ENCODE data around the gene CEP131. TPM values are rescaled to one million over a fixed set of nuclear protein-coding genes. Genes with fewer than 3 reads are reported as not detected.

The CEP131 gene
- total and polyA plus RNA-seq, 2 of the 8 experiments (the other 6 are each of a cell fraction or from before 2014, with no cell fraction given): 5.9 to 23.2 TPM

DNA sequence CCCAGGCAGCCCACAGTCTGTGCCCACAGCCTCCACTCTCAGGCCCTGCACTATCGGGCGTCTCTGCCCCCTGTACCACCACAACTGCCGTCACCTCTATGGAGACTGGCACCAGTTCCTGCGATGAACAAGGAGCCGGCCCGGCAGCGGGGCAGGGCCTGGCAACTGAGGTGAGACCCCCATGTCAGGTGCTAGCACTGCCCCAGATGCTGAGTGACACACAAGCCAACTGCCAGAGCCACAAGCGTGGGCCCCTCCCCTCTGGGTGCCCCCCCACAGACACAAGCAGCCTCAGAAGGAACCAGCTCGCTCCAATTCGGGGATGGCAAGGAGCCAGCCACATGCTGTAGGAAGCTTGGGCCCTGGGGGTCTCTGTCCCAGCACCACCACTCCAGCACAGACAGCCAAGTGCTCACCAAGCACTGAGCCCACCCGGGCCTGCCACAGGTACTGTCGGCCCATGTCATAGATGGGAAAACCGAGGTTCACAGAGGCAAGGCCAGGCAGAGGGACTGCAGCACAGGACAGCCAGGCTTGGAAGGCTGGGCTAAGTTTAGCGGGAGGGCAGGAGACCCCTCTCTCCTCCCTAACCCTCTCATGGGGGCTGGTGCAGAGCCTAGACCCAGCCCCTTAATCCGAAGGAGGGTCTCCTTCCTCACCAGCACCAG lies 58.9 kb downstream of the CEP131 start:
- H3K36me3 ChIP-seq (ENCODE audit: control insufficient read depth in 2 of 4, insufficient read depth in 4 of 4, low read length in 3 of 4): no peaks in the 10 kb centered on the region
- H3K27ac ChIP-seq (ENCODE audit: low read depth, low read length): no peak overlapping the region
- H4K20me1 ChIP-seq (replicated peaks in 1 of 2; ENCODE audit: control insufficient read depth in 1 of 2, insufficient read depth in 2 of 2, low read length in 2 of 2): peaks cover 0 to 2% of the 10 kb centered on the region in 2 experiments
- no peak overlapping the region for H3K4ac ChIP-seq (replicated peaks; ENCODE audit: insufficient read length, low read depth, low read length)
- H3K79me1 ChIP-seq (ENCODE audit: low read depth, low read length): no peaks in the 10 kb centered on the region
- no peak overlapping the region for H3K4me3 ChIP-seq (ENCODE audit: extremely low read depth in 1 of 4, insufficient read depth in 2 of 4, low read depth in 3 of 4, low read length in 4 of 4)
- peaks cover 5% of the 10 kb centered on the region; the same call in 1 of the 2 replicates for H3K23me2 ChIP-seq (ENCODE audit: low read depth, low read length)
- no peak overlapping the region for H2BK20ac ChIP-seq (ENCODE audit: low read length)
- peak overlapping the region; percentile 51; the same call in 1 of the 2 replicates for H4K8ac ChIP-seq (ENCODE audit: extremely low read depth, insufficient read depth, low read length)
- no peaks in the 10 kb centered on the region for H3K79me2 ChIP-seq (ENCODE audit: control insufficient read depth in 1 of 2, insufficient read depth in 2 of 2, low read length in 2 of 2)
- FAIRE-seq: no peak
- CTCF ChIA-PET (ENCODE audit: partially characterized antibody): interaction anchor here (0.6 to 1.2 kb wide), 4 partner anchors 21 to 623 kb away, joined by 3 read pairs; no protein-coding TSS in a partner anchor
- no peaks in the 10 kb centered on the region for H3K9me3 ChIP-seq (ENCODE audit: insufficient read depth in 2 of 2, low read depth in 1 of 2, low read length in 1 of 2)
- DNase-seq (ENCODE audit: low read depth in 1 of 2, low spot score in 2 of 2): no peak
- no peak overlapping the region for H3K4me2 ChIP-seq (ENCODE audit: insufficient read depth in 1 of 2, low read depth in 2 of 2, low read length in 2 of 2)
- POLR2A ChIA-PET (ENCODE audit: partially characterized antibody): interaction anchor here (1.5 to 1.6 kb wide), 2 partner anchors 17 to 21 kb away, joined by 3 to 5 read pairs; no protein-coding TSS in a partner anchor
- H3K14ac ChIP-seq (ENCODE audit: insufficient read length): no peak overlapping the region
- H2BK120ac ChIP-seq (replicated peaks; ENCODE audit: low read depth, low read length): no peak overlapping the region
- H2AK5ac ChIP-seq (ENCODE audit: low read depth, low read length): no peak overlapping the region
- no peak for TF ChIP-seq TBP (IDR thresholded peaks at IDR 0.05; ENCODE audit: low read depth, low read length)
- TF ChIP-seq TAF7 (optimal IDR thresholded peaks at IDR 0.05; ENCODE audit: borderline replicate concordance, low read depth, low read length): no peak
- TF ChIP-seq BCL11A (IDR thresholded peaks at IDR 0.05; ENCODE audit: low read depth in 2 of 2, low read length in 2 of 2): no peak
- TF ChIP-seq TAF1 (IDR thresholded peaks at IDR 0.05; ENCODE audit: low read depth, low read length): no peak
- no peak for TF ChIP-seq KDM1A (IDR thresholded peaks at IDR 0.05; ENCODE audit: borderline replicate concordance, low read length)
- no peak for TF ChIP-seq YY1 (IDR thresholded peaks at IDR 0.05; ENCODE audit: low read depth, low read length)
- TF ChIP-seq EGR1 (IDR thresholded peaks at IDR 0.05; ENCODE audit: borderline replicate concordance, low read depth, low read length): no peak
- no peak for TF ChIP-seq CEBPB (IDR thresholded peaks at IDR 0.05; ENCODE audit: low read depth, low read length)
- no peak for TF ChIP-seq SAP30 (IDR thresholded peaks at IDR 0.05; ENCODE audit: insufficient read depth, insufficient replicate concordance, low read length)
- no peak for TF ChIP-seq SIX5 (IDR thresholded peaks at IDR 0.05; ENCODE audit: low read depth, low read length)
- no peak for TF ChIP-seq JUN (IDR thresholded peaks at IDR 0.05; ENCODE audit: low read depth, low read length)
- TF ChIP-seq CHD2 (IDR thresholded peaks at IDR 0.05; ENCODE audit: low read length): no peak
- TF ChIP-seq RNF2 (IDR thresholded peaks at IDR 0.05; ENCODE audit: borderline replicate concordance, low read depth, low read length, missing control alignments, poor library complexity, severe bottlenecking): no peak
- H2BK5ac ChIP-seq (ENCODE audit: low read depth, low read length): no peak overlapping the region
- no peak overlapping the region for H4K91ac ChIP-seq (replicated peaks; ENCODE audit: insufficient read length, low read length)
- H2BK15ac ChIP-seq (ENCODE audit: low read length): 0 out of 2 replicates have a peak overlapping the region, but pooled peaks have one; percentile 40
- H3K56ac ChIP-seq (replicated peaks; ENCODE audit: insufficient read length, low read depth, low read length): no peak overlapping the region
- no peak overlapping the region for H3K18ac ChIP-seq (ENCODE audit: extremely low read depth, low read length)
- H3K27me3 ChIP-seq (replicated peaks in 1 of 4; ENCODE audit: control insufficient read depth in 3 of 4, extremely low read depth in 1 of 4, insufficient read depth in 3 of 4, low read length in 3 of 4): peaks cover 0 to 7% (median 4%) of the 10 kb centered on the region in 4 experiments; a peak in 5 of 7 replicates
- no peak overlapping the region for H3K23ac ChIP-seq (ENCODE audit: insufficient read length)
- no peak overlapping the region for H3K9ac ChIP-seq (replicated peaks in 1 of 4; ENCODE audit: extremely low read depth in 1 of 4, low read depth in 3 of 4, low read length in 3 of 4)
- H4K5ac ChIP-seq (ENCODE audit: insufficient read length, low read depth, low read length): no peak overlapping the region
- no peak overlapping the region for H2BK12ac ChIP-seq (ENCODE audit: low read depth, low read length)
- peaks cover 0 to 12% (median 3%) of the 10 kb centered on the region in 4 experiments; a peak in 4 of 7 replicates for H3K4me1 ChIP-seq (replicated peaks in 1 of 4; ENCODE audit: control insufficient read depth in 3 of 4, insufficient read depth in 4 of 4, low read length in 3 of 4)
- WGBS, 2 experiments (ENCODE audit: extremely low coverage in 1 of 2, insufficient coverage in 1 of 2, insufficient read length in 1 of 2, insufficient replicate concordance in 2 of 2, low coverage in 1 of 2, low lambda C conversion rate in 2 of 2, missing lambda C conversion rate in 1 of 2): 81% methylated on average over 13 of the region's 15 CpGs; no CpG with 5 or more reads in 1 of the 2 experiments
- H2AFZ ChIP-seq (ENCODE audit: low read length): no peak overlapping the region

Measured in H1 (cell line).